Mesenchymal stem cell (in vitro differentiated cells and primary cell): ENCODE data around the gene ZSWIM5.
"Not testable (repeated sequence)": the region's sequence is repeated elsewhere in the genome, so short reads cannot be mapped to it uniquely, and the experiment has no call there.

Experiments used
- DNase-seq: peaks from one replicate; pipeline ENCODE4 v3.0.0-alpha.2; 2013
- H2AFZ ChIP-seq: one replicate; pipeline ENCODE4 v1.6.1; 2013; ENCODE audit warnings: low read depth, mild to moderate bottlenecking, control low read depth, inconsistent platforms, low read length, moderate library complexity
- H2AK5ac ChIP-seq: 2 replicates; pipeline ENCODE4 v1.6.1; 2013; ENCODE audit warnings: low read length, moderate library complexity, mild to moderate bottlenecking, inconsistent platforms; ENCODE audit not compliant: severe bottlenecking
- H2BK120ac ChIP-seq: one replicate; pipeline ENCODE4 v1.6.1; 2013; ENCODE audit warnings: low read depth, mild to moderate bottlenecking, inconsistent platforms, low read length, moderate library complexity
- H2BK12ac ChIP-seq, 2 experiments: one replicate each; pipeline ENCODE4 v1.6.1; 2013; ENCODE audit warnings: inconsistent platforms in 2 of 2, low read length in 2 of 2, mild to moderate bottlenecking in 2 of 2, moderate library complexity in 2 of 2, control low read depth in 1 of 2
- H2BK15ac ChIP-seq: one replicate; pipeline ENCODE4 v1.6.1; 2013; ENCODE audit warnings: mild to moderate bottlenecking, low read depth, inconsistent platforms; ENCODE audit not compliant: poor library complexity, severe bottlenecking
- H2BK5ac ChIP-seq: 2 replicates; pipeline ENCODE4 v1.6.1; 2013; ENCODE audit warnings: low read depth, mild to moderate bottlenecking, low read length, control low read depth, inconsistent platforms; ENCODE audit not compliant: poor library complexity, severe bottlenecking
- H3K14ac ChIP-seq, 2 experiments: one replicate each; pipeline ENCODE4 v1.6.1; 2013; ENCODE audit warnings: inconsistent platforms in 2 of 2, low read length in 2 of 2, control low read depth in 1 of 2, mild to moderate bottlenecking in 1 of 2, moderate library complexity in 1 of 2
- H3K18ac ChIP-seq, 2 experiments: one replicate each; pipeline ENCODE4 v1.6.1; 2013; ENCODE audit warnings: inconsistent platforms in 2 of 2, low read length in 2 of 2, control low read depth in 1 of 2, low read depth in 1 of 2, mild to moderate bottlenecking in 1 of 2
- H3K23ac ChIP-seq, 2 experiments: one replicate each; pipeline ENCODE4 v1.6.1; 2013; ENCODE audit warnings: inconsistent platforms in 2 of 2, low read length in 2 of 2, mild to moderate bottlenecking in 2 of 2, moderate library complexity in 2 of 2, control low read depth in 1 of 2
- H3K27ac ChIP-seq: 2 replicates; pipeline ENCODE4 v1.5.1; 2013; ENCODE audit warnings: mild to moderate bottlenecking, moderate library complexity, low read length, control low read depth, inconsistent platforms; ENCODE audit not compliant: poor library complexity, severe bottlenecking
- H3K27me3 ChIP-seq, 2 experiments: 2 replicates each; pipeline versions ENCODE4 v1.6.1 to v1.7.0; 2013; ENCODE audit warnings: low read length in 2 of 2, mild to moderate bottlenecking in 2 of 2, moderate library complexity in 2 of 2, control low read depth in 1 of 2, inconsistent platforms in 1 of 2; ENCODE audit not compliant: control insufficient read depth in 1 of 2, insufficient read depth in 1 of 2
- H3K36me3 ChIP-seq, 2 experiments: 2 replicates each; pipeline versions ENCODE4 v1.6.1 to v1.7.0; 2013; ENCODE audit warnings: low read length in 2 of 2, control low read depth in 1 of 2, inconsistent platforms in 1 of 2, low read depth in 1 of 2, mild to moderate bottlenecking in 1 of 2; ENCODE audit not compliant: insufficient read depth in 2 of 2, control insufficient read depth in 1 of 2
- H3K4ac ChIP-seq, 2 experiments: one replicate each; pipeline ENCODE4 v1.6.1; 2013; ENCODE audit warnings: inconsistent platforms in 2 of 2, low read length in 2 of 2, mild to moderate bottlenecking in 2 of 2, moderate library complexity in 2 of 2, control low read depth in 1 of 2, low read depth in 1 of 2
- H3K4me1 ChIP-seq: 2 replicates; pipeline ENCODE4 v1.6.1; 2013; ENCODE audit warnings: low read depth, low read length, control low read depth; ENCODE audit not compliant: control insufficient read depth, insufficient read depth
- H3K4me2 ChIP-seq: 2 replicates; pipeline ENCODE4 v1.6.1; 2013; ENCODE audit warnings: low read length, mild to moderate bottlenecking, inconsistent platforms; ENCODE audit not compliant: poor library complexity, severe bottlenecking
- H3K4me3 ChIP-seq, 2 experiments: 2 replicates each; pipeline versions ENCODE4 v1.5.1 to v1.7.0; 2013; ENCODE audit warnings: low read length in 2 of 2, mild to moderate bottlenecking in 2 of 2, control low read depth in 1 of 2, low read depth in 1 of 2; ENCODE audit not compliant: insufficient read depth in 1 of 2
- H3K79me1 ChIP-seq: replicated peaks from 2 replicates; pipeline ENCODE4 v1.6.1; 2013; ENCODE audit warnings: mild to moderate bottlenecking, control low read depth, low read length, inconsistent platforms; ENCODE audit not compliant: poor library complexity, severe bottlenecking
- H3K9ac ChIP-seq: 2 replicates; pipeline ENCODE4 v1.7.0; 2013; ENCODE audit warnings: mild to moderate bottlenecking, low read length, moderate library complexity
- H3K9me3 ChIP-seq: 2 replicates; pipeline ENCODE4 v1.7.0; 2013; ENCODE audit warnings: mild to moderate bottlenecking, low read length; ENCODE audit not compliant: control insufficient read depth
- H4K8ac ChIP-seq: one replicate; pipeline ENCODE4 v1.6.1; 2013; ENCODE audit warnings: inconsistent platforms, mild to moderate bottlenecking, low read length, moderate library complexity
- H4K91ac ChIP-seq: one replicate; pipeline ENCODE4 v1.6.1; 2013; ENCODE audit warnings: mild to moderate bottlenecking, low read length, inconsistent platforms
- WGBS: methylation state at CpG from one replicate; pipeline ENCODE4 v1.1.7; 2013; ENCODE audit warnings: mixed read lengths; 5-methylcytosine and 5-hydroxymethylcytosine counted together

ZSWIM5 gene

DNA sequence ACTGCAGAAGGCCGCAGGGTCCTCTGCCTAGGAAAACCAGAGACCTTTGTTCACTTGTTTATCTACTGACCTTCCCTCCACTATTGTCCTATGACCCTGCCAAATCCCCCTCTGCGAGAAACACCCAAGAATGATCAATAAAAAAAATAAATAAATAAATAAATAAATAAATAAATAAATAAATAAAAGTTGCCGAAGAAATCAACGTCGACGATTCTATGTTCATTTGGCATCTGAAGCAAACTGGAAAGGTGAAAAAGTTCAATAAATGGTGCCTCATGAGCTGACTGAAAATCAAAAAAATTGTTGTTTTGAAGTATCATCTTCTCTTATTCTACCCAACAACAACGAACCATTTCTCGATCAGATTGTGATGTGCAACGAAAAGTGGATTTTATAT is 17.3 kb upstream of the ZSWIM5 start:
- H4K8ac ChIP-seq, H3K27ac ChIP-seq, H2BK120ac ChIP-seq, H4K91ac ChIP-seq, H2BK12ac ChIP-seq, H2BK15ac ChIP-seq, H3K79me1 ChIP-seq, H3K4ac ChIP-seq, H3K18ac ChIP-seq, H2BK5ac ChIP-seq, H3K4me1 ChIP-seq, H2AK5ac ChIP-seq, DNase-seq, H3K4me2 ChIP-seq, H3K36me3 ChIP-seq, H3K9me3 ChIP-seq, H3K23ac ChIP-seq, H2AFZ ChIP-seq, H3K4me3 ChIP-seq, H3K14ac ChIP-seq, H3K9ac ChIP-seq: not testable (repeated sequence)
- 96% methylated on average over 7 of the region's 9 CpGs for WGBS
- H3K27me3 ChIP-seq: peaks cover 0 to 17% of the 10 kb centered on the region in 2 experiments

DNA sequence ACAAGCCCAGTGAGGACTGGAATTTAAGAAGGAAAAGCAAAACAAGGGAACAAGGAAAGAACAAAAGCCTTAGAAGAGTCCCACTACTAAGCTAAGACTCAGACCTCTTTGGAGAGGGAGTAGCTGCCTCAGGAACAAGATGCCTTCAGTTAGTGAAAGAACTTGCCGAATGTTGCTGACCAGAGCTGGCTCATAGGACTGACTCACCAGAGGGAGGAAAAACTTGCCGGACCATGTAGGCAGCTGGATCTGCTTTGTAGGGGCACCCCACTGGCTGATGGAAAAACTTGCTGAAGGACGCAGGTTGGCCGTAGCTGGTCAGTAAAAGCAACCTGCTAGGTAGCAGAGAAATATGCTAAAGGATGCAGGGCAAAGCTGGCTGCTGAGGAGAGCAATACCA is 15.3 kb upstream of the ZSWIM5 start:
- Histone ChIP-seq H3K27me3 (peaks cover 0 to 17% of the 10 kb centered on the region in 2 experiments), H3K9me3 (no peaks in the 10 kb centered on the region), H4K8ac (no peak overlapping the region), H3K14ac (no peak overlapping the region), H4K91ac (no peak overlapping the region), H2BK12ac (no peak overlapping the region), H3K23ac (no peak overlapping the region), H2BK120ac (no peak overlapping the region), H3K4me3 (no peak overlapping the region), H3K27ac (no peak overlapping the region), H3K4me1 (no peaks in the 10 kb centered on the region), H3K4me2 (no peak overlapping the region), H3K18ac (no peak overlapping the region), H2BK15ac (no peak overlapping the region), H3K9ac (no peak overlapping the region), H3K79me1 (no peaks in the 10 kb centered on the region), H3K4ac (no peak overlapping the region), H2AFZ (no peak overlapping the region), H2BK5ac (no peak overlapping the region), H2AK5ac (no peak overlapping the region), H3K36me3 (no peaks in the 10 kb centered on the region)
- no peak for DNase-seq
- WGBS: 90% methylated on average over 4 of the region's 4 CpGs

DNA sequence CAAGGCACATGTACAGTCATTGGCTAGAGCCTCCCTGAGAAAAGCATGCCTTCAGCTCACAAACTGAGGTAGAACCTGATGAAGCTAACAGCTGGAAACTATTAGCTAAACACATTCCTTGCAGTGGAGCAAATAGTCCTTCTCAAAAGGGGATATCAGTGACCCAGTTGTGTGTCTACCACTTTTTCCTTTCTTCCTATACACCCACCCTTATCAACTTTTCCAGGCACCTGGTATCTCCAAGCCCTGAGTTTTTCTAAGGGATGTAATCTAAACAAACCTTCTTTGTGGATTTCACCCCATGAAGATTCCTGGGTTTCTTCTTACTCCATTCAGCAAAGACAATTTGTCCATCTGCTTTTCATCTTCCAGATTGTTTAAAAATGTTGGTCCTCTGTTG is 10.5 kb upstream of the ZSWIM5 start:
- no peak overlapping the region for H2BK120ac ChIP-seq
- no peak overlapping the region for H3K4me3 ChIP-seq
- H3K9me3 ChIP-seq: no peaks in the 10 kb centered on the region
- H3K36me3 ChIP-seq: no peaks in the 10 kb centered on the region
- no peak overlapping the region for H3K4me2 ChIP-seq
- no peak overlapping the region for H3K9ac ChIP-seq
- no peak overlapping the region for H2BK15ac ChIP-seq
- H4K8ac ChIP-seq: no peak overlapping the region
- H3K4me1 ChIP-seq: no peaks in the 10 kb centered on the region
- H3K27ac ChIP-seq: no peak overlapping the region
- no peak overlapping the region for H3K18ac ChIP-seq
- H2AFZ ChIP-seq: no peak overlapping the region
- H2AK5ac ChIP-seq: no peak overlapping the region
- DNase-seq: no peak
- no peak overlapping the region for H2BK12ac ChIP-seq
- no peak overlapping the region for H3K23ac ChIP-seq
- no peak overlapping the region for H4K91ac ChIP-seq
- H3K27me3 ChIP-seq: peaks cover 9 to 39% of the 10 kb centered on the region in 2 experiments
- H2BK5ac ChIP-seq: no peak overlapping the region
- no peak overlapping the region for H3K14ac ChIP-seq
- no peaks in the 10 kb centered on the region for H3K79me1 ChIP-seq
- no peak overlapping the region for H3K4ac ChIP-seq

DNA sequence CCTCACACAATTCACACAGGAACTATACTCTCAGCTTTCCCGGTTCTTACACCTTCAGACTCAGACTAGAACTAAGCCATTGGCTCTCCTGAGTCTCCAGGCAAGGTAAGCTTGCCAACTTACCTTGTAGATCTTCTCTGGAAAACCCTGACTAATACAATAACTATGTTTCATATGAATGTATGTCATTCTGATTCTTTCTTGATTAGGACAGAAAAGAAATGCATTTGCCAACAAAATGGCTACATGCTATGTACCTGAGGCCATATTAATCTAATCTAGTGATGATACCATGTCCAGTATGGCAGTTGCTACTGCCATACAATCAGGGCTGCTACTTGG is 9.8 kb upstream of the ZSWIM5 start:
- Histone ChIP-seq H3K4me2 (no peak overlapping the region), H2BK12ac (no peak overlapping the region), H2BK120ac (no peak overlapping the region), H3K9me3 (no peaks in the 10 kb centered on the region), H2AK5ac (no peak overlapping the region), H2BK15ac (no peak overlapping the region), H3K79me1 (no peaks in the 10 kb centered on the region), H4K91ac (no peak overlapping the region), H3K4me1 (no peaks in the 10 kb centered on the region), H3K27ac (no peak overlapping the region), H3K18ac (no peak overlapping the region), H3K27me3 (peaks cover 9 to 36% of the 10 kb centered on the region in 2 experiments), H3K4ac (no peak overlapping the region), H3K4me3 (no peak overlapping the region), H3K9ac (no peak overlapping the region), H2AFZ (no peak overlapping the region), H3K23ac (no peak overlapping the region), H4K8ac (no peak overlapping the region), H3K14ac (no peak overlapping the region), H3K36me3 (no peaks in the 10 kb centered on the region), H2BK5ac (no peak overlapping the region)
- 50% methylated on average over 1 of the region's 1 CpG for WGBS
- DNase-seq: no peak
